Body of pancreas (tissue), 4 donors: ENCODE results near the gene MICAL2. TPM values are rescaled to one million over a fixed set of nuclear protein-coding genes. Genes with fewer than 3 reads are reported as not detected.
A peak's percentile ranks its signal among the peaks of the same experiment; 100 is the strongest.

Experiments used
- ATAC-seq: fragments of 150-250 bp; one replicate; pipeline ENCODE4 v1.9.1; 2016
- DNase-seq, 4 donors: peaks; one replicate each; pipeline ENCODE4 v3.0.0-alpha.2; 2019
- H3K27ac ChIP-seq, 4 donors: fragments of 200-600 bp; sonication (generic); 1 replicate in 3 of 4; 2 replicates in 1 of 4; pipeline versions ENCODE4 v1.5.1 to v1.6.1; 2016 to 2019; ENCODE audit warnings: mild to moderate bottlenecking in 1 of 4, mixed read lengths in 1 of 4, moderate library complexity in 1 of 4
- H3K27me3 ChIP-seq, 2 donors: fragments of 200-600 bp; sonication (generic); one replicate each; pipeline ENCODE4 v1.6.0; 2016; ENCODE audit warnings: mild to moderate bottlenecking in 1 of 2
- H3K36me3 ChIP-seq, 2 donors: fragments of 200-600 bp; sonication (generic); replicated peaks in 1 of 2; 2 replicates each; pipeline ENCODE4 v1.5.1; 2016; ENCODE audit warnings: low read depth in 2 of 2; ENCODE audit not compliant: insufficient read depth in 1 of 2
- H3K4me1 ChIP-seq: fragments of 200-600 bp; sonication (generic); one replicate; pipeline ENCODE4 v1.6.0; 2016
- H3K4me3 ChIP-seq, 2 donors: fragments of 200-600 bp; sonication (generic); 1 replicate in 1 of 2; 2 replicates in 1 of 2; pipeline ENCODE4 v1.5.1; 2016 to 2019
- H3K9me3 ChIP-seq, 3 donors: fragments of 200-600 bp; sonication (generic); 1 replicate in 2 of 3; 2 replicates in 1 of 3; pipeline ENCODE4 v1.5.1; 2016
- POLR2A ChIP-seq, 3 donors: fragments of 450-650 bp; IDR thresholded peaks; one replicate each; pipeline ENCODE4 v1.6.1; 2016; ENCODE audit warnings: antibody characterized with exemption in 3 of 3, mild to moderate bottlenecking in 2 of 3
- WGBS, 2 donors: methylation state at CpG; one replicate each; pipeline ENCODE4 v1.1.5; 2017; 5-methylcytosine and 5-hydroxymethylcytosine counted together
- intact Hi-C: fragments of 100-400 bp; cut with DNase I; formaldehyde crosslinking; loops from one replicate; pipeline ENCODE4 v1.15.1; 2023
- total RNA-seq, 2 donors: library from RNA; depleted of rRNA; stranded (reverse); fragments of >200 nt; gene quantifications; one replicate each; pipeline ENCODE4 v1.1.0, GENCODE V29; 2016
- TF ChIP-seq, protein P1 (sequence below), 7 experiments: fragments of 450-650 bp in 4 of 7; fragments of 200-600 bp in 3 of 7; sonication (generic) in 3 of 7; IDR thresholded peaks; one replicate each; pipeline ENCODE4 v1.5.1; 2016 to 2019; ENCODE audit warnings: antibody characterized with exemption in 7 of 7

The MICAL2 gene, protein sequence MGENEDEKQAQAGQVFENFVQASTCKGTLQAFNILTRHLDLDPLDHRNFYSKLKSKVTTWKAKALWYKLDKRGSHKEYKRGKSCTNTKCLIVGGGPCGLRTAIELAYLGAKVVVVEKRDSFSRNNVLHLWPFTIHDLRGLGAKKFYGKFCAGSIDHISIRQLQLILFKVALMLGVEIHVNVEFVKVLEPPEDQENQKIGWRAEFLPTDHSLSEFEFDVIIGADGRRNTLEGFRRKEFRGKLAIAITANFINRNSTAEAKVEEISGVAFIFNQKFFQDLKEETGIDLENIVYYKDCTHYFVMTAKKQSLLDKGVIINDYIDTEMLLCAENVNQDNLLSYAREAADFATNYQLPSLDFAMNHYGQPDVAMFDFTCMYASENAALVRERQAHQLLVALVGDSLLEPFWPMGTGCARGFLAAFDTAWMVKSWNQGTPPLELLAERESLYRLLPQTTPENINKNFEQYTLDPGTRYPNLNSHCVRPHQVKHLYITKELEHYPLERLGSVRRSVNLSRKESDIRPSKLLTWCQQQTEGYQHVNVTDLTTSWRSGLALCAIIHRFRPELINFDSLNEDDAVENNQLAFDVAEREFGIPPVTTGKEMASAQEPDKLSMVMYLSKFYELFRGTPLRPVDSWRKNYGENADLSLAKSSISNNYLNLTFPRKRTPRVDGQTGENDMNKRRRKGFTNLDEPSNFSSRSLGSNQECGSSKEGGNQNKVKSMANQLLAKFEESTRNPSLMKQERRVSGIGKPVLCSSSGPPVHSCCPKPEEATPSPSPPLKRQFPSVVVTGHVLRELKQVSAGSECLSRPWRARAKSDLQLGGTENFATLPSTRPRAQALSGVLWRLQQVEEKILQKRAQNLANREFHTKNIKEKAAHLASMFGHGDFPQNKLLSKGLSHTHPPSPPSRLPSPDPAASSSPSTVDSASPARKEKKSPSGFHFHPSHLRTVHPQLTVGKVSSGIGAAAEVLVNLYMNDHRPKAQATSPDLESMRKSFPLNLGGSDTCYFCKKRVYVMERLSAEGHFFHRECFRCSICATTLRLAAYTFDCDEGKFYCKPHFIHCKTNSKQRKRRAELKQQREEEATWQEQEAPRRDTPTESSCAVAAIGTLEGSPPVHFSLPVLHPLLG
- 10 to 100 TPM; 16.6 to 24.4 TPM for total RNA-seq

DNA sequence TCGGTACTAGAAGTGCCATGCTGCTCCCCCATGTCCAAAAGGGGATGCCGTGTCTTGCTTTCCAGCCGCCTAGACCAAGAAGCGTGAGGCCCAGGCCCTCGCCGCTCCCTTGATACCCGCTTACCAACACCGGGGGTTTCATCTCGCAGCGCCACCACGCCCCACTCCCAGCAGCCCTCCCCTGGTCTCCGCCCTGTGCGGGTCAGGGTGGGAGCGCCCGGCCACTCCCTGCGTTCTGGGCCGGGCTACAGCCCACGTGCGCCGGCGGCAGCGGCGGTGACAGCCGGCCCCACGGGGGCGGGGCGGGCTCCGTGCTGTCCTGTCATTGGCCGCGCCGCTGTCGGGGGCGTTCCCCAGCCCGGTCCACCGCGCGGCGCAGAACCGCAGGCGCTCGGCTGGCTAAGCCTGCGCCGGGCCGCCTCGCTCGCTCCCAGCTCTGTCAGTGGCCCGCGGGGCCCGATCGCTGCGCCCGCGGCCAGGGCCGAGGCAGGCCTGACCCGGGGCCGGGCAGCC lies at the start of gene MICAL2:
MICAL2 (plus strand) TSS at position 390 of the 513 bp plus-strand sequence. CDS start 51,566 bp downstream, outside the sequence.
- Histone ChIP-seq H3K4me1 (peaks cover 16% of the 10 kb centered on the region), H3K9me3 (no peaks in the 10 kb centered on the region), H3K4me3 (peak within 1 kb of the TSS; percentile 23 to 66), H3K27ac (peak within 1 kb of the TSS; percentile 55 to 75 (median 66)), H3K27me3 (no peaks in the 10 kb centered on the region), H3K36me3 (no peaks in the 10 kb centered on the region)
- peak; percentile 97 for ATAC-seq
- 0 to 1% methylated on average over 12 to 55 of the region's 56 CpGs for WGBS, 2 donors
- intact Hi-C loops: no loop called here
- DNase-seq: peak; percentile 86 to 91 (median 88)
- TF ChIP-seq POLR2A (IDR thresholded peaks at IDR 0.05): peak in 2 of 3 donors; percentile 25 to 38
- TF ChIP-seq, protein P1, sequence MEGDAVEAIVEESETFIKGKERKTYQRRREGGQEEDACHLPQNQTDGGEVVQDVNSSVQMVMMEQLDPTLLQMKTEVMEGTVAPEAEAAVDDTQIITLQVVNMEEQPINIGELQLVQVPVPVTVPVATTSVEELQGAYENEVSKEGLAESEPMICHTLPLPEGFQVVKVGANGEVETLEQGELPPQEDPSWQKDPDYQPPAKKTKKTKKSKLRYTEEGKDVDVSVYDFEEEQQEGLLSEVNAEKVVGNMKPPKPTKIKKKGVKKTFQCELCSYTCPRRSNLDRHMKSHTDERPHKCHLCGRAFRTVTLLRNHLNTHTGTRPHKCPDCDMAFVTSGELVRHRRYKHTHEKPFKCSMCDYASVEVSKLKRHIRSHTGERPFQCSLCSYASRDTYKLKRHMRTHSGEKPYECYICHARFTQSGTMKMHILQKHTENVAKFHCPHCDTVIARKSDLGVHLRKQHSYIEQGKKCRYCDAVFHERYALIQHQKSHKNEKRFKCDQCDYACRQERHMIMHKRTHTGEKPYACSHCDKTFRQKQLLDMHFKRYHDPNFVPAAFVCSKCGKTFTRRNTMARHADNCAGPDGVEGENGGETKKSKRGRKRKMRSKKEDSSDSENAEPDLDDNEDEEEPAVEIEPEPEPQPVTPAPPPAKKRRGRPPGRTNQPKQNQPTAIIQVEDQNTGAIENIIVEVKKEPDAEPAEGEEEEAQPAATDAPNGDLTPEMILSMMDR (IDR thresholded peaks at IDR 0.05): peak in 1 of 7 experiments; percentile 13

DNA sequence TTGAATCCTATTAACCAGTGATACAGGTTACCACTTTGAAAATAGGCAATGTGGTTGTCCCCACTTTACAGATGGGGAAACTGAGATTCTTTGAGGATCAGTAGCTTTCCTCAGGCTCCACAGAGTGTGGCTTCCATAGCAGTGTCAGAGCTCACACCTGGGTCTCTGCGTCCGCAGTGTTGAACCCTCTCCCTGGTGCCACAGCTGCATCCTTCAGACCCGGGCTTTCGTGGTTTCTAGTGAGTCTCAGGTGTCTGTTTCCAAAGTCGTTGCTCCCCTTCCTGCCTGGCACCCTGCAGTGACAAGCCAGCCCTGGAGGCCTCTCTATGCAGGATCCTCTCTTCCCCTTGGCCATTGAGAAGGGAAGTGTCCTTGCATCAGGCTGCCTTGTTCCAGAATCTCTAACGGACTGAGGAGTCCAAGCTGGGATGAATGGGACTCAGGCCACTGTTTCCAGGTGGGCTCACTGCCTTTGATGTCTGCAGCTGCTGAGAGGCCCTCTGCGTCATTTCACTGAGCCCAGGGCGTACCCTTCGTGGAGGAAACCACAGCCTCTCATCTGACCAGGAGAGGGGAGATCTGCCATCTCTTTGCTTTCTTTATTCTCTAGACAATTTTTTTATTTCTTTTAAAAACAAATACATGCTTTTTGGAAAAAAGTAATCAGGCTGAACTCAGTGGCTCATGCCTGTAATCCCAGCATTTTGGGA lies 48.4 kb upstream of the MICAL2 start:
- Histone ChIP-seq H3K9me3 (no peaks in the 10 kb centered on the region), H3K27me3 (no peaks in the 10 kb centered on the region), H3K36me3 (no peaks in the 10 kb centered on the region), H3K27ac (no peak overlapping the region), H3K4me3 (no peak overlapping the region), H3K4me1 (peaks cover 10% of the 10 kb centered on the region)
- ATAC-seq (no peak), DNase-seq (no peak)
- WGBS, 2 donors: 60 to 73% methylated on average over 8 to 9 of the region's 9 CpGs
- no peak for TF ChIP-seq POLR2A (IDR thresholded peaks at IDR 0.05)
- TF ChIP-seq, protein P1 (IDR thresholded peaks at IDR 0.05): no peak
- intact Hi-C loops: no loop called here

DNA sequence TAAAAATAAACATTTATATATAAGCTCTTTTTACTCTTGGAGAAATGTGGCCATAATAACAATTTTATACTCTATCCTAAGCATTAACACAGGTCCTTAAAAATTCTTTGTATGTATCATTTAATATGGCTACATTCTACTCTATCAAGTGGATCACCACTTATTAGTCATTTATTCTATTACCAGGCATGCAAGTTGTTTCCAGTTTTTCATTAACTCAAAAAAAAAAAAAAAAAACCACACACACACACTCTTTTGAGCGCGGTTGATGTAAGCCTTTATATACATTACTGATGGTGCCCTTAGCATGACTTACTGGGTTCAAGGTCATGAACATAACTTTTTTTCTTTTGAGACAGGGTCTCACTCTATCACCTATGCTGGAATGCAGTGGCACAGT lies 47.1 kb upstream of the MICAL2 start:
- Histone ChIP-seq H3K36me3 (no peaks in the 10 kb centered on the region), H3K27me3 (no peaks in the 10 kb centered on the region), H3K4me1 (peaks cover 11% of the 10 kb centered on the region), H3K9me3 (no peaks in the 10 kb centered on the region), H3K27ac (no peak overlapping the region), H3K4me3 (no peak overlapping the region)
- DNase-seq: no peak
- no peak for TF ChIP-seq POLR2A (IDR thresholded peaks at IDR 0.05)
- TF ChIP-seq, protein P1 (IDR thresholded peaks at IDR 0.05): no peak
- intact Hi-C loops: no loop called here
- ATAC-seq: no peak
- 68 to 84% methylated on average over 2 of the region's 2 CpGs for WGBS, 2 donors
